ENCODE data around the gene HSPH1. TPM values are rescaled to one million over a fixed set of nuclear protein-coding genes. Genes with fewer than 3 reads are reported as not detected.

The HSPH1 gene
- total RNA-seq (2014; rRNA removed; shearing (Covaris generic)) = 95.6 and 127 TPM in 2 replicates
- 59.8 and 71.2 TPM in 2 replicates for polyA plus RNA-seq (2015; cell fraction: cytosol; rRNA removed)
- polyA plus RNA-seq (2015; cell fraction: nucleus; rRNA removed) = 160 and 171 TPM in 2 replicates

GRCh38 chr13:31161557-31162150, at the start of gene HSPH1:
HSPH1 (minus strand) TSS chr13:31161904; CDS start chr13:31161582, 322 bp downstream.
- peak; percentile 98 for DNase-seq (ENCODE audit: low read depth)

GRCh38 chr13:31209841-31210210, 48.1 kb upstream of the HSPH1 start:
- DNase-seq (ENCODE audit: low read depth) = no peak

GRCh38 chr13:31209172-31209840, 47.6 kb upstream of the HSPH1 start:
- DNase-seq (ENCODE audit: low read depth) = no peak

- DNase-seq (ENCODE audit: low read depth) = no peak
These were observed 46.9 kb upstream of the HSPH1 start for GRCh38 chr13:31208559-31209122.

GRCh38 chr13:31207661-31208552, 46.2 kb upstream of the HSPH1 start:
- no peak for DNase-seq (ENCODE audit: low read depth)

- peak; percentile 83 for DNase-seq (ENCODE audit: low read depth)
These were observed 42.9 kb upstream of the HSPH1 start for GRCh38 chr13:31204592-31204991.

GRCh38 chr13:31201341-31202031, 39.8 kb upstream of the HSPH1 start:
- peak; percentile 36 for DNase-seq (ENCODE audit: low read depth)

GRCh38 chr13:31200637-31200971, 38.9 kb upstream of the HSPH1 start:
- DNase-seq (ENCODE audit: low read depth) = no peak

- DNase-seq (ENCODE audit: low read depth) = peak; percentile 78
These were observed 38.3 kb upstream of the HSPH1 start, which contains the start of gene B3GLCT for GRCh38 chr13:31199849-31200636. B3GLCT (plus strand) TSS chr13:31199975; CDS start chr13:31200085, 110 bp downstream.

GRCh38 chr13:31199527-31199848, 37.8 kb upstream of the HSPH1 start:
- no peak for DNase-seq (ENCODE audit: low read depth)

GRCh38 chr13:31198519-31198918, 36.8 kb upstream of the HSPH1 start:
- no peak for DNase-seq (ENCODE audit: low read depth)

- DNase-seq (ENCODE audit: low read depth) = no peak
These were observed 35.3 kb upstream of the HSPH1 start for GRCh38 chr13:31196992-31197391.

- DNase-seq (ENCODE audit: low read depth) = no peak
These were observed 33.9 kb upstream of the HSPH1 start for GRCh38 chr13:31195616-31196015.

GRCh38 chr13:31192306-31192705, 30.6 kb upstream of the HSPH1 start:
- no peak for DNase-seq (ENCODE audit: low read depth)

GRCh38 chr13:31191748-31192147, 30.0 kb upstream of the HSPH1 start:
- DNase-seq (ENCODE audit: low read depth) = no peak

GRCh38 chr13:31184981-31185645, 23.4 kb upstream of the HSPH1 start:
- no peak for DNase-seq (ENCODE audit: low read depth)

GRCh38 chr13:31184451-31184850, 22.7 kb upstream of the HSPH1 start:
- DNase-seq (ENCODE audit: low read depth) = no peak

- no peak for DNase-seq (ENCODE audit: low read depth)
These were observed 21.3 kb upstream of the HSPH1 start for GRCh38 chr13:31182987-31183386.

GRCh38 chr13:31179754-31180153, 18.1 kb upstream of the HSPH1 start:
- no peak for DNase-seq (ENCODE audit: low read depth)

- DNase-seq (ENCODE audit: low read depth) = no peak
These were observed 17.5 kb upstream of the HSPH1 start for GRCh38 chr13:31179241-31179640.

All from HT1080 (cell line).